ENCODE results near the gene MAEA. TPM values are rescaled to one million over a fixed set of nuclear protein-coding genes. Genes with fewer than 3 reads are reported as not detected.

The MAEA gene
- total RNA-seq, 1 donor from 2014 or later, result 72.3 TPM

DNA sequence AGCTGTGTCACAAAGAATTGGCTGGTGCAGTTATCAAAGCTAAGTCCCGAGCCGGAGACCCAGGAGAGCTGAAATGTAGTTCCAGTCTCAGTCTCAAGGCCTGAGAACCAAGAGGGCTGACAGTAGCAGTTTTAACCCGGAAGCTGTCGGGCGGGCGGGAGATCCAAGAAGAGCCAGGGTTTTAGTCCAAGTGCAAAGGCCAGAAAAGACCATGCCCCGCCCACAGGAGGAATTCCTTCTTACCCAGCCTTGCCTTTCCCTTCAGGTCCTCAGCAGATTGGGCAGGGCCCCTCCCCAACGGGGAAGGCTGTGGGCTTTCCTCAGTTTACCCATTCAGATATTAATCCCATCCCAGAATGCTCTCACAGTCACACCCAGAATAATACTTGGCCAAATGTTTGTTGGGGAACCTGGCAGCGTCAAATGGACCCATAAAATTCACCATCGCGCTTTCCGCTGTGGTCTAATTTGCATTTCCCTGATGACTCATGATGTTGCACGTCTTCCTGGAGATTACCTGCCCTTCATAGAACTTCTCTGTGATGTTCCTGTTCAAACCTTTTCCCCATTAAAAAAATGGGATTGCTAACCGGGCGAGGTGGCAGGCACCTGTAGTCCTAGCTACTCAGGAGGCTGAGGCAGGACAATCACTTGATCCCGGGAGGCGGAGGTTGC is 16.2 kb downstream of the MAEA start:
- TF ChIP-seq, protein P1, sequence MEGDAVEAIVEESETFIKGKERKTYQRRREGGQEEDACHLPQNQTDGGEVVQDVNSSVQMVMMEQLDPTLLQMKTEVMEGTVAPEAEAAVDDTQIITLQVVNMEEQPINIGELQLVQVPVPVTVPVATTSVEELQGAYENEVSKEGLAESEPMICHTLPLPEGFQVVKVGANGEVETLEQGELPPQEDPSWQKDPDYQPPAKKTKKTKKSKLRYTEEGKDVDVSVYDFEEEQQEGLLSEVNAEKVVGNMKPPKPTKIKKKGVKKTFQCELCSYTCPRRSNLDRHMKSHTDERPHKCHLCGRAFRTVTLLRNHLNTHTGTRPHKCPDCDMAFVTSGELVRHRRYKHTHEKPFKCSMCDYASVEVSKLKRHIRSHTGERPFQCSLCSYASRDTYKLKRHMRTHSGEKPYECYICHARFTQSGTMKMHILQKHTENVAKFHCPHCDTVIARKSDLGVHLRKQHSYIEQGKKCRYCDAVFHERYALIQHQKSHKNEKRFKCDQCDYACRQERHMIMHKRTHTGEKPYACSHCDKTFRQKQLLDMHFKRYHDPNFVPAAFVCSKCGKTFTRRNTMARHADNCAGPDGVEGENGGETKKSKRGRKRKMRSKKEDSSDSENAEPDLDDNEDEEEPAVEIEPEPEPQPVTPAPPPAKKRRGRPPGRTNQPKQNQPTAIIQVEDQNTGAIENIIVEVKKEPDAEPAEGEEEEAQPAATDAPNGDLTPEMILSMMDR (conservative IDR thresholded peaks at IDR 0.05; ENCODE audit: low read depth, low read length), result no peak
- H3K4me3 ChIP-seq (ENCODE audit: low read depth, low read length), result no peak overlapping the region
- DNase-seq (ENCODE audit: low read depth), result no peak

DNA sequence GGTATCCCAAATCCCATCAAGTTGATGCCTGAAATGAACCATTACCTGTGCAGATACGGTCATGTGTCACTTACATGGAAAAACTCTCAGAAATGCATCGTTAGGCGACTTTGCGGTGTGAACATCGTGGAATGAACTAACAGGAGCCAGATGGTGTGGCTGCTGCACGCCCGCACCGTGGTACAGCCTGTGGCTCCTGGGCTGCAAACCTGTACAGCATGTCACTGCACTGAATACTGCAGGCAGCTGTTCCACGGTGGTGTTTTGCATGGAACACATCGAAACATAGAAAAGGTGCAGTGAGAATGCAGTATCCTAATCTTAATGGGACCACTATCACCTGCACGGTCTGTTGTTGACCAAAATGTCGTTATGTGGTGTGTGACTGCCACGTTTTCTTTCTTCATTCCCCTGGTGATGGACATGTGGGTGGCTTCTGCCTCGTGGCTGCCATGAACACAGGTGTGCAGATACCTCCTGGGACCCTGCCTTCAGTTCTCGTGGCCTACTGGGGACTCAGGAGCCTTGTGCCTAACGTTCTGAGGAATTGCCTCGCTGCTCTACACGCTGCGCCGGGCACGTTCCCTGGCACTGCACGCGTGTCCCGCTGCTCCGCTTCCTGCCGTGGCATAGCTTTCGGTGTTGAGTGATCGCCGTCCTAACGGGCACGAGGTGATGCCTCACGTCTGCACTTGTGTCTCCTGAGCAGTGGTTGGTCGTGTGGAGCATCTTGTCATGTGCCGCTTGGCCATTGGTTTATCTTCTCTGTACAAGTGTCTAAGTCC is 18.5 kb downstream of the MAEA start:
- no peak overlapping the region for H3K4me3 ChIP-seq (ENCODE audit: low read depth, low read length)
- TF ChIP-seq, protein P1 (conservative IDR thresholded peaks at IDR 0.05; ENCODE audit: low read depth, low read length), result no peak
- no peak for DNase-seq (ENCODE audit: low read depth)

DNA sequence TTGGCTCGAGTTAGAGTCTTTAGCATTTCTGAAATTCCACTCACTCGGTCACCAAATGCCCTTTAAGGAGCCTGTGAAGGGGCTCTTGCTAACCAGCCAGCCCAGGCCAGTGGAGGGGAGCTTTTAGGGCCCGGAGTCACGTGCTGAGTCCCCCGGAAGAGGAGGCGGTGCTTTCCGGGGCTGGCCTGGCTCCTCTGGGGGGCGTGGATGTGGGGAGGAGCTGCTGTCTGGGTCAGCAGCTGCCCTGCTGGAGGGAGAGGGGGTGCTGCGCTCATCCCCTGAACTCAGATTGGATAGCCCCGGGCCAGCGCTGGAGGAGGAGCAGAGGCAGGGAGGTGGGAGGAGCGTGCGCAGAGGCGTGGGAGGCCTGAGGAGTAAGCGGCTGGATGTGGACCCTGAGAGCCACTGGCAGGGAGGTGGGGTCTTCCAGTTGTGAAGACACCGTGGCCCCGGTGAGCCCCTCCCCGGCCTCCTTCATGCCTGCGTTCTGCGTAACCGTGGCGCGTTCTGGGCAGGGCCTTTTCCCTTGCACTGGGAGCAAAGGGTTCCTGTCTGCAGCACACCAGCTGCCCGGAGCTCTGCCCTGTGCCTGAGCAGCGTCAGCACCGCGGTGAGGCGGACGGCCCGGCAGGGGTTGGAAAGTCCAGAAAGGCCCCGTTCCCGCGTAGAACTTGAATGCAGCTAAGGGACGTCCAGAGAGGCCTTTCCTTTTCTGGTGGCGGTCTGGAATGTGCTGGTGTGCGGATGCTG is 19.7 kb downstream of the MAEA start:
- TF ChIP-seq, protein P1 (conservative IDR thresholded peaks at IDR 0.05; ENCODE audit: low read depth, low read length), result no peak
- H3K4me3 ChIP-seq (ENCODE audit: low read depth, low read length), result peak overlapping the region; percentile 58
- no peak for DNase-seq (ENCODE audit: low read depth)

GRCh38 chr4:1310031-1310795 is 20.5 kb downstream of the MAEA start:
- DNase-seq (ENCODE audit: low read depth), result no peak
- TF ChIP-seq, protein P1 (conservative IDR thresholded peaks at IDR 0.05; ENCODE audit: low read depth, low read length), result no peak
- H3K4me3 ChIP-seq (ENCODE audit: low read depth, low read length), result peak overlapping the region; percentile 58

GRCh38 chr4:1310796-1311631 is 21.3 kb downstream of the MAEA start:
- TF ChIP-seq, protein P1 (conservative IDR thresholded peaks at IDR 0.05; ENCODE audit: low read depth, low read length), result no peak
- no peak for DNase-seq (ENCODE audit: low read depth)
- no peak overlapping the region for H3K4me3 ChIP-seq (ENCODE audit: low read depth, low read length)
